ENCODE measurements around the gene MCM3.

MCM3 gene

DNA sequence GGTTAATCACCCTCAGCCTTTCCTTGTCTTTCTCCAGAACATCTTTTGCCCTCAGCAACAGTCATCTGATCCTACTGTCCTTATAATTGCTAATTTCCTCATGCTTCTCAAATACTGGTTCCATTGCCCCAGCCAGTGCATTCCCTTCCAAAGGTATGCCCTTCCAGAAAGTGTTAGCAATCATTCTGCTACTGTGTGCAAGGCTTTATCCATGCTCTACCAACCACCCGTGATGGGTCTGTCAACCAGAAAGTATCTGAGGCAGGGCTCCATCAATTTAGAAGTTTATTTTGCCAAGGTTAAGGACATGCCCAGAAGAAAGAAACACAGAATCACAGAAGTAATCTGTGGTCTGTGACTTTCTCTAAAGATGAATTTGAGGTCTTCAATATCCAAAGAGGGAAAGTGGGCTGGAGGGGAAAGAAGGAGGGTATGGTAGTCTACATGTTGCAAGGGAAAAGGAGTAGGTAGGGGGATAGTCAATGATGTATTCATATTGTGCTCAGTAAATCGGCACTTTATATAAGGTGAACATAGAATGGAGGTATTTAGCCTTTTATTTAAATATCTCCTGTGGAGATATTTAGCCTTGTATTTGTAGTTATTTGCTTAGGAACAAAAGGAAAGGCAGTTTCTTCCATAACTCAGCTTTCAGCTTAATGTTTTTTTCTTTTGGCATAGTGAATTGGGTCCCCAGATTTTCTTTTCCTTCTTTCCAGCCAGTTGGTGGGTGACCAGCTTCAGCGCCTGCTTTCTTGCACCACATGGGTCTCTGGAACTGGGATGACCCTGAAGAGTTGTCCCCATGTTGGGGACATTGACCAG lies 42.2 kb upstream of the MCM3 start:
- no peaks in the 10 kb centered on the region for H3K36me3 ChIP-seq (ENCODE audit: control insufficient read depth, low read length)
- H3K9me3 ChIP-seq (ENCODE audit: control insufficient read depth, insufficient read depth, low read length): no peaks in the 10 kb centered on the region
- H3K4me1 ChIP-seq (ENCODE audit: control insufficient read depth, low read length): peaks cover 10% of the 10 kb centered on the region
- no peak overlapping the region for H3K4me3 ChIP-seq (ENCODE audit: low read length)
- TF ChIP-seq, protein P1, sequence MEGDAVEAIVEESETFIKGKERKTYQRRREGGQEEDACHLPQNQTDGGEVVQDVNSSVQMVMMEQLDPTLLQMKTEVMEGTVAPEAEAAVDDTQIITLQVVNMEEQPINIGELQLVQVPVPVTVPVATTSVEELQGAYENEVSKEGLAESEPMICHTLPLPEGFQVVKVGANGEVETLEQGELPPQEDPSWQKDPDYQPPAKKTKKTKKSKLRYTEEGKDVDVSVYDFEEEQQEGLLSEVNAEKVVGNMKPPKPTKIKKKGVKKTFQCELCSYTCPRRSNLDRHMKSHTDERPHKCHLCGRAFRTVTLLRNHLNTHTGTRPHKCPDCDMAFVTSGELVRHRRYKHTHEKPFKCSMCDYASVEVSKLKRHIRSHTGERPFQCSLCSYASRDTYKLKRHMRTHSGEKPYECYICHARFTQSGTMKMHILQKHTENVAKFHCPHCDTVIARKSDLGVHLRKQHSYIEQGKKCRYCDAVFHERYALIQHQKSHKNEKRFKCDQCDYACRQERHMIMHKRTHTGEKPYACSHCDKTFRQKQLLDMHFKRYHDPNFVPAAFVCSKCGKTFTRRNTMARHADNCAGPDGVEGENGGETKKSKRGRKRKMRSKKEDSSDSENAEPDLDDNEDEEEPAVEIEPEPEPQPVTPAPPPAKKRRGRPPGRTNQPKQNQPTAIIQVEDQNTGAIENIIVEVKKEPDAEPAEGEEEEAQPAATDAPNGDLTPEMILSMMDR (IDR thresholded peaks at IDR 0.05; ENCODE audit: low read depth, low read length, poor library complexity, severe bottlenecking): no peak
- TF ChIP-seq EZH2phosphoT487 (IDR thresholded peaks at IDR 0.05; ENCODE audit: borderline replicate concordance, low read length): no peak
- H3K27ac ChIP-seq (ENCODE audit: low read depth, low read length): no peak overlapping the region
- H3K27me3 ChIP-seq (ENCODE audit: control insufficient read depth, low read length): peaks cover 4% of the 10 kb centered on the region; the same call in 1 of the 2 replicates
- no peaks in the 10 kb centered on the region for H4K20me1 ChIP-seq (ENCODE audit: control insufficient read depth, insufficient read depth, low read depth, low read length)
- no peaks in the 10 kb centered on the region for H3K9me2 ChIP-seq (replicated peaks; ENCODE audit: control insufficient read depth, low read length)
- no peak overlapping the region for H3K4me2 ChIP-seq (ENCODE audit: low read length)
- H3K79me2 ChIP-seq (ENCODE audit: control insufficient read depth, low read length): no peaks in the 10 kb centered on the region
- no peaks in the 10 kb centered on the region for H3F3A ChIP-seq (ENCODE audit: control insufficient read depth, insufficient read depth)

- peaks cover 10% of the 10 kb centered on the region for H3K4me1 ChIP-seq (ENCODE audit: control insufficient read depth, low read length)
- no peaks in the 10 kb centered on the region for H3K9me2 ChIP-seq (replicated peaks; ENCODE audit: control insufficient read depth, low read length)
- no peak overlapping the region for H3K4me3 ChIP-seq (ENCODE audit: low read length)
- no peaks in the 10 kb centered on the region for H3K36me3 ChIP-seq (ENCODE audit: control insufficient read depth, low read length)
- no peaks in the 10 kb centered on the region for H4K20me1 ChIP-seq (ENCODE audit: control insufficient read depth, insufficient read depth, low read depth, low read length)
- peaks cover 4% of the 10 kb centered on the region; the same call in 1 of the 2 replicates for H3K27me3 ChIP-seq (ENCODE audit: control insufficient read depth, low read length)
- H3K27ac ChIP-seq (ENCODE audit: low read depth, low read length): no peak overlapping the region
- TF ChIP-seq EZH2phosphoT487 (IDR thresholded peaks at IDR 0.05; ENCODE audit: borderline replicate concordance, low read length): no peak
- TF ChIP-seq, protein P1 (IDR thresholded peaks at IDR 0.05; ENCODE audit: low read depth, low read length, poor library complexity, severe bottlenecking): no peak
- no peaks in the 10 kb centered on the region for H3K9me3 ChIP-seq (ENCODE audit: control insufficient read depth, insufficient read depth, low read length)
- no peak overlapping the region for H3K4me2 ChIP-seq (ENCODE audit: low read length)
- no peaks in the 10 kb centered on the region for H3F3A ChIP-seq (ENCODE audit: control insufficient read depth, insufficient read depth)
- no peaks in the 10 kb centered on the region for H3K79me2 ChIP-seq (ENCODE audit: control insufficient read depth, low read length)
Observed at GRCh38 chr6:52325695-52326471, 41.3 kb upstream of the MCM3 start.

DNA sequence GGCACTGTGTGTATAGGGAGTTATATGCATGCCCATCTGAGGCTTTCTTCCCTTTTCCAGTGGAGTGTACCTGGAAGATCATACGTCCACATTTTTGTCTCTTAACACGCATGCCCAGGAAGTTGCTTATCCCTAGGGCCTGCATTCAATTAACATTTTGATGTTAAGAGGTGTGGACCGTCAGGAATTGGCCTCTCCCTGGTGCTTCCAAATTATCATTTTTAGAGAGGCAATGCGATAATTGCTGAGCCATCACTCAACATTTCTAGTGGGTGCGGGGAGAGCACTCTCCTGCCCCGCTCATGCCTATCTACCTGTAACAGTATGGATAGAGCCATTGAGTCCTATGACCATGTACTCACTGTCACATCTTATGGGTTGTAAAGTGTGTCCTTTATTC lies 39.6 kb upstream of the MCM3 start:
- H4K20me1 ChIP-seq (ENCODE audit: control insufficient read depth, insufficient read depth, low read depth, low read length): no peaks in the 10 kb centered on the region
- H3K36me3 ChIP-seq (ENCODE audit: control insufficient read depth, low read length): no peaks in the 10 kb centered on the region
- no peak overlapping the region for H3K27ac ChIP-seq (ENCODE audit: low read depth, low read length)
- no peak overlapping the region for H3K4me3 ChIP-seq (ENCODE audit: low read length)
- no peaks in the 10 kb centered on the region for H3K9me3 ChIP-seq (ENCODE audit: control insufficient read depth, insufficient read depth, low read length)
- H3K4me2 ChIP-seq (ENCODE audit: low read length): no peak overlapping the region
- no peaks in the 10 kb centered on the region for H3K79me2 ChIP-seq (ENCODE audit: control insufficient read depth, low read length)
- TF ChIP-seq EZH2phosphoT487 (IDR thresholded peaks at IDR 0.05; ENCODE audit: borderline replicate concordance, low read length): no peak
- TF ChIP-seq, protein P1 (IDR thresholded peaks at IDR 0.05; ENCODE audit: low read depth, low read length, poor library complexity, severe bottlenecking): no peak
- H3K9me2 ChIP-seq (replicated peaks; ENCODE audit: control insufficient read depth, low read length): no peaks in the 10 kb centered on the region
- H3K27me3 ChIP-seq (ENCODE audit: control insufficient read depth, low read length): peaks cover 4% of the 10 kb centered on the region; the same call in 1 of the 2 replicates
- H3F3A ChIP-seq (ENCODE audit: control insufficient read depth, insufficient read depth): no peaks in the 10 kb centered on the region
- peaks cover 3% of the 10 kb centered on the region for H3K4me1 ChIP-seq (ENCODE audit: control insufficient read depth, low read length)

Measured in DOHH2 (cell line).